GM11168 (cell line): ENCODE results near the gene TCF20.

Experiments
- in situ Hi-C: fragments of 300-500 bp; cut with MboI; formaldehyde crosslinking; loops from one replicate; pipeline ENCODE4 v1.12.0; 2022; ENCODE audit warnings: low sequenced_read_pairs; ENCODE audit not compliant: unreplicated experiment

TCF20 gene

GRCh38 chr22:42270510-42271190, at the start of gene TCF20:
TSS of gene TCF20 (minus strand) at chr22:42270653. CDS start at chr22:42215305, 55,348 bp downstream.
- in situ Hi-C loops, result no loop called here

GRCh38 chr22:42319386-42319785, 48.9 kb upstream of the TCF20 start:
- in situ Hi-C loops, result no loop called here

- in situ Hi-C loops, result no loop called here
These were observed 48.5 kb upstream of the TCF20 start for GRCh38 chr22:42318967-42319366.

- in situ Hi-C loops, result no loop called here
These were observed 47.5 kb upstream of the TCF20 start for GRCh38 chr22:42317691-42318547.

- in situ Hi-C loops, result no loop called here
These were observed 46.6 kb upstream of the TCF20 start for GRCh38 chr22:42317008-42317407.

GRCh38 chr22:42315392-42315756, 44.9 kb upstream of the TCF20 start:
- in situ Hi-C loops, result no loop called here

- in situ Hi-C loops, result no loop called here
These were observed 44.4 kb upstream of the TCF20 start for GRCh38 chr22:42314709-42315391.

- in situ Hi-C loops, result no loop called here
These were observed 43.5 kb upstream of the TCF20 start for GRCh38 chr22:42313804-42314581.

- in situ Hi-C loops, result no loop called here
These were observed 42.8 kb upstream of the TCF20 start for GRCh38 chr22:42313204-42313603.

GRCh38 chr22:42310291-42311015, 40.0 kb upstream of the TCF20 start:
- in situ Hi-C loops, result no loop called here

- in situ Hi-C loops, result no loop called here
These were observed 39.4 kb upstream of the TCF20 start for GRCh38 chr22:42309865-42310264.

- in situ Hi-C loops, result no loop called here
These were observed 38.5 kb upstream of the TCF20 start for GRCh38 chr22:42308892-42309468.

- in situ Hi-C loops, result no loop called here
These were observed 37.5 kb upstream of the TCF20 start for GRCh38 chr22:42307806-42308563.

- in situ Hi-C loops, result no loop called here
These were observed 35.6 kb upstream of the TCF20 start for GRCh38 chr22:42306010-42306409.

- in situ Hi-C loops, result no loop called here
These were observed 33.9 kb upstream of the TCF20 start for GRCh38 chr22:42304324-42304790.

- in situ Hi-C loops, result no loop called here
These were observed 33.2 kb upstream of the TCF20 start for GRCh38 chr22:42303396-42304323.

GRCh38 chr22:42301742-42302102, 31.3 kb upstream of the TCF20 start:
- in situ Hi-C loops, result no loop called here
